Activated effector memory CD4-positive, alpha-beta T cell treated with Interleukin-2 at 50 U/mL for 16 hours (primary cell): ENCODE measurements around the gene YTHDF2.

Experiments
- DNase-seq: peaks from one replicate; pipeline ENCODE4 v3.0.0-alpha.2; 2020

The YTHDF2 gene

GRCh38 chr1:28803662-28804061 lies 66.9 kb downstream of the YTHDF2 start:
- no peak for DNase-seq

GRCh38 chr1:28804071-28804470 lies 67.3 kb downstream of the YTHDF2 start:
- DNase-seq: no peak

DNA sequence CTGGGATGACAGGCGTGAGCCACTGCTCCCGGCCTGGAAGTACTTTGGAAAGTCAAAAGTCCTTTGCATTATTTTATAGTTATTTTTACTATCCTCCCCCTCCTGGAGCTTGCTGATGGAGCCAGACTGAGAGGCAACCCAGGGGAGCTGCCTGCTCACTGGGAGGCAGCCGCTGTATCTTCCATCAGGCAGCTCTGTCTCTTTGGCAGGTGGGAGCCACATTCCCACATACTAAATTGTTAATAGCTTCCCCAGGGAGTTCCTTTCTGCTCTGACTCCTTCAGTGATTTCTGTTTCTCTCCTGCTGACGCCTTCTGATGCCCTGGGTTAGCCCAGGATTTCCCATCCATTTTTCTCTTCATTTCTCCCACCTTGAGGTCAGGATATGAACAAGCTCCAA lies 70.3 kb downstream of the YTHDF2 start:
- no peak for DNase-seq

DNA sequence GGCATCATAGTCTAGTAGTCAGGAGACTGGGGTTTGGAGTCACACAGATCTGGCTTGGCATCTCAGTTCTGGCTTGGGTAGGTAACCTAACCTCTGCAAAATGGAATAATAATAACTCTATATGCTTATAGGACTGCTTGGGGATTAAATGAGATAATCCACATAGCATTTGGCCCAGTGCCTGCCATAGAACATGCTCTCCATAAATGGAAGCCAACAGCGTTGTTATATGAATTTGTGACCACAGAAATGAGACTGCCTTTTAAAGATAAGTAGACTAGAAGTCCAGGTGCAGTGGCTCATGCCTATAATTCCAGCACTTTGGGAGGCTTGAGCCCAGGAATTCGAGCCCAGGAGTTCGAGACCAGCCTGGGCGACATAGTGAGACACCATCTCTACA lies 71.2 kb downstream of the YTHDF2 start:
- DNase-seq: no peak

DNA sequence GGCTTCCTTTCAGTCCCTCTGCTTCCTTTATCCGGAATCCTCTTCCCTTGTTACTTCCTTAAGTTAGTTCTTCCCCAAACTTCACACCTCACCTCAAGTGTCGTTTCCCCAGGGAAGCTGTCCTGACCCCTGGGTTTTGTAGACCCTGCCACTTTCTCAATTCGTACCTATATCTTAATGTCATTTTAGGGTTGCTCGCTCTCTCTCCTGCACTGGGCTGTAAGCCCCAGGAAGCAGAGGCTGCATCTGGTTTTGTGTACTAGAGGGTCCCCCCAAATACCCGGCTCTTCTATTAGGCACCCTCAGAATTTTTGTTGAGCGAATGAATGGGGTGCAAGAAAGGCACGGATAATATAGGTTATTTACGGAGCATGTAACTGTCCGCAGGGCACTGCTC lies 74.6 kb downstream of the YTHDF2 start:
- no peak for DNase-seq

- DNase-seq: no peak
These were observed 75.3 kb downstream of the YTHDF2 start, which contains the start of gene OPRD1 for GRCh38 chr1:28811766-28812668. Gene OPRD1 (plus strand): TSS chr1:28812170. CDS start chr1:28812384, 214 bp downstream.

DNA sequence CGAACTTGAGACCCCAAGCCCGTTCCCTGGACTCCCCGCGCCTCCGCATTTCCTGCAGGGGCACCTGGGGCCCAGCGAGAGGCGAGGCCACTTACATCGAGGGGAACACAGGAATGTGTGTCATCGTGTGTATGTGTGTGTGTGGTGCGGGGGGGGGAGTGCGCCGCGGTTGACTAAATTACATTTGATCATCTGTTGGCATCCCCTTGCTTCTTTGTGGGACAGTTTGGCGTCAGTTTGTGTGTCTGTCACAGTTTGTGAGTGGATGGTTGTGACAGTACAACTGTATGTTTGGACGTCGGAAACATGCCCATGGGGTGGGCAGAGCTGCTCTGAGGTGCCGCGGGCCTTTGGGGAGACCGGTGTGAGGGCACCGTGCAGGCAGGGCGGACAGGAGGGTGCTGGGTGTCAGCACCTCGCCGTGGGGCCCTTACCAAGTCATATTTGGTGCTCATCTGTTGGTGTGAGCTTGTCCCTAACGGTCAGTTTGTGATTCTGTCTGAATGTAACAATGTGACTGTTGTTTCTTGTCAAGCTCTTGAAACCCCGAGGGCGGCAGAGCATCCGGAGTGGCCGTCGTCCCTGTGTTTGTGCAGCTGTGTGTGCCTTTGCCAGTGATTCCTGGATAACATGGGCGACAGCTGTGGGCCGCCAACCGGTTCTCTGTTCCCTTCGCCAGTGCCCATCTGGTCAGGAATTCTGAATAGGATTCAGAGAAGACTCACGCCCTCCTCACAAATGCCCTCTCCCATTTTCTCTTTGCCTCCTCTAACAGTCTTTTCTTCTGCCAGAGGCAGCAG lies 76.1 kb downstream of the YTHDF2 start:
- DNase-seq: no peak

DNA sequence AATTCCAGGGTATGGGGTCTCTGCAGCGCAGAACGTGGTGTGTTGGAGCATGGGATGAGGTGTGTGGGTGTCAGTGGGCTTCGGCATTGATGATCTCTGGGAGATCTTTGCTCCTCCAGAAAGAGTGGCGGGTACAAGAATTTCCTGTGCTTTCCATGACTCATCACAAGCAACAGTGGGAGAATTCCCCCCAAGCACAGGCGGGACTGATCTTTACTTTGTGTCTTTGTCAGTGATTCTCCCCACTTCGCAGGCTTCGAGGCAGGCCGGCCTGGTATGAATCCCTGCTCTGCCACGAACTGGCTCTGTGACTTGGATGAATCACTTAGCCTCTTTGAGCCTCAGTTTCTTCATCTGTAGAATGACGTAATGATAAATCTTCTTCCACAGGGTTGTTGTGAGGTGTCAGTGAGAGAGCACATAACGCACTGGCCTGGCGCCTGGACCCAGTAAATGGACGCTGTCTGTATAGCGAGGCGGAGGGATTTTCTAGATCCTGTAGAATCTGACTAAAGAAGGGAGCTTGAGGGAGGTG lies 77.3 kb downstream of the YTHDF2 start:
- no peak for DNase-seq

DNA sequence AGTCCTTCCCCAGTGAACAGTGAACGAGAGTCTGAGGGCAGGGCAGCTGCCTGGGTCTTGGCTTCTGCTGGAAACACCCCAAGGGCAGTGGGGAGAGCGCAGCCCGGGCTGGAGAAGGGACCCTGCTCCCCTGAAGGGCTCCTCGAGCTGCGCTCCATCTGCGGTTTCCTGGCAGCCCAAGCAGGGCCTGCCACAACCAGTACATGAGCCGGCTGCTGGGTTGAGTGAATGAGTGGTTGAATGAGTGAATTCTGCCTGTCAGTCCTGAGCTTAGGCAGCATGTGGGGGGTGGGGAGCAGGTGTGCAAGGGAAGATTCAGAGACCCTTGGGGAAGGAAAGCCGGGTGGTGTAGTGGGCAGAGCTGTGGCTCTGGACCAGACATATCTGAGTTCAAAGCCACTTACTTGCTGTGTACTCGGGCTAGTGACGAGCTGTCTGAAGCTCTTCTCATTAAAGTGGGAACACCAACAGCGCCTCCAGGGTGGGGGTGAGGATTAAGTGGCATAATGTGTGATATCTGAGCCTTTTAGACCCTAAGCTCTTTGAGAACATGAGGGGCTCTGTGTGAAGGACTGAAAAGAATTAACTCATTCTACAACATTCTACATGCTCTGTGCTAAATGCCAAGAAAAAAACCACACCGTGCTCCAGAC lies 78.9 kb downstream of the YTHDF2 start:
- no peak for DNase-seq

GRCh38 chr1:28817133-28817532 lies 80.4 kb downstream of the YTHDF2 start:
- DNase-seq: no peak

GRCh38 chr1:28819020-28819419 lies 82.3 kb downstream of the YTHDF2 start:
- no peak for DNase-seq
